ENCODE data around the gene PITPNC1.
"Not testable (repeated sequence)": the region's sequence is repeated elsewhere in the genome, so short reads cannot be mapped to it uniquely, and the experiment has no call there.

Gene PITPNC1

GRCh38 chr17:67491009-67491680 lies 114.1 kb downstream of the PITPNC1 start:
- DNase-seq: no peak

- DNase-seq: no peak
Measured at GRCh38 chr17:67491681-67492024, 114.6 kb downstream of the PITPNC1 start.

DNA sequence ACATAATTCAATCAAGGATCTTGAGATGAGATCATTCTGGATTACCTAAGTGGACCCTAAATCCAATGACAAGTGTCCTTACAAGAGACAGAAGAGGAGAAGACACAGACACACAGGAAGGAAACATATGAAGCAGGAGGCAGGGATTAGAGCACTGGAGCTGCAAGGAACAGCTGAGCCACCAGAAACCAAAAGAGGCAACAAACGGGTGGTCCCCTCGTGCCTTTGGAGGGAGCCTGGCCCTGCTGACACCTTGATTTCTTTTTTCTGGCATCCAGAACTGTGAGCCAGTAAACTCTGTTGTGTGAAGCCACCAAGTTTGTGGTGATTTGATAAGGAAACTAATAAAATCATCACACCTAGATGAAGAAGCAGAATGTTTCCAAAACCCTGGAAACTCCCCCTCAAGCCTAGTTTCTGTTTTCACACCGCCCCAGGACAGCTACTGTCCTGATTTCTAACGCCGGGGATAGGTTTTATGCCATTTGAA lies 115.2 kb downstream of the PITPNC1 start:
- no peak for DNase-seq

DNA sequence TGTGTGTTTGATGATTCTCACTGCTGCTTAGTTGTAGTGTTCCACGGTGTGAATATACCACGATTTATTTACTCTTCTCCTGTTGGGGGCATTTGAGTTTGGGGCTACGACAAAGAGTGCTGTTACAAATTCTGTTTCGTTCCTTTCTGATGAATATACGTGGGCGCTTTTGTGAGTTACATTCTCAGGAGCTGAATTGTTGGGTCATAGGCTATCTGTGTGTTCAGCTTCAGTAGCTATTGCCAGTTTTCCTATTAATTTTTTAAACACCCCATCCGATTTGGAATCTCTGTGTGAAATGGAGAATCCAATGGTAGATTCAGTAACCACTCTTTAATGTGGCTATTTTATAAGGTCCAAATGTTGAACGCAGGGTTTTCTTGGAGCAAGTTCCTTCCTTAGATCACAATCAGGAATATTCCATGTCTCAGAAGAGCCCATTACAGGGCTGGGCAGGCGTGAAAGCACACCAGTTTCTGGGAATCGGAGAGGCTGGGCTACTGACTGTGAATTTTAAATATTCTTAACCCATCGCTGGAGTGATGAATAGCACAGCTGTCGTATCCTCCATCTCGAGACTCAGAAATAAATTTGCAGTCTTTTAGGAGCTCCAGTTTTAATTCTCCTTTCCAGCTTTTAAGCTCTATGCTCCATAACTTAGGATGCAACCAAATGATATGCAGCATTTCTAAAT lies 115.9 kb downstream of the PITPNC1 start:
- DNase-seq: no peak

DNA sequence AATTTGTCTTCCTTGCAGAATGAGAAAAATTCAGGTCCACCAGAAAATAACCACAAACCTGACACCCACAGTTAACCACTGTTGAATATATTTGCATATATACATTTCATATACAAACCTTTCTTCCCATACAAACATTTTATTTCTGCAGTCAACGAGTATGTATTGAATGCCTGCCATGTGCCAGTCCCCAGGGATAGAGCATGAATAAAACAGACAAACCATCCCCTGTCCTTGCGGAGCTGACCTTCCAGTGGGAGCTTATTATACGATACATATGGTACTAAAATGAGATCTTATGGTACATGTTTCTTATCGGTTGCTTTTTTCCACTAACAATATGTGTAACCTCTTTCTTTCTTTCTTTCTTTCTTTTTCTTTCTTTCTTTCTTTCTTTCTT lies 116.7 kb downstream of the PITPNC1 start:
- no peak for DNase-seq

DNA sequence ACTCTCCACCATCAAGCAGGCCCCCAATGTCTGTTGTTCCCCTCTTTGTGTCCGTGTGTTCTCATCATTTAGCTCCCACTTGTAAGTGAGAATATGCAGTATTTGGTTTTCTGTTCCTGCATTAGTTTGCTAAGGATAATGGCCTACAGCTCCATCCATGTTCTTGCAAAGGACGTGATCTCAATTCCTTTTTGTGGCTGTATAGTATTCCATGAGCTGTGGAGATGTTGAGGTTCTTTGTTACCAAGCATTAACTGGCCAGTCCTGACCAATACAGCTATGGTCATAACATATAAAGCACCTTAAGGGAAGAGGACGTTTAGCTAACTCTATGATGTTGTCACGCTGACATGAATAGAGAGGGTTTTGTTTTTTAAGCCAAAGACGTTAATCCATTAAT lies 118.5 kb downstream of the PITPNC1 start:
- DNase-seq: not testable (repeated sequence)

- no peak for DNase-seq
Measured at GRCh38 chr17:67496286-67496685, 119.2 kb downstream of the PITPNC1 start.

DNA sequence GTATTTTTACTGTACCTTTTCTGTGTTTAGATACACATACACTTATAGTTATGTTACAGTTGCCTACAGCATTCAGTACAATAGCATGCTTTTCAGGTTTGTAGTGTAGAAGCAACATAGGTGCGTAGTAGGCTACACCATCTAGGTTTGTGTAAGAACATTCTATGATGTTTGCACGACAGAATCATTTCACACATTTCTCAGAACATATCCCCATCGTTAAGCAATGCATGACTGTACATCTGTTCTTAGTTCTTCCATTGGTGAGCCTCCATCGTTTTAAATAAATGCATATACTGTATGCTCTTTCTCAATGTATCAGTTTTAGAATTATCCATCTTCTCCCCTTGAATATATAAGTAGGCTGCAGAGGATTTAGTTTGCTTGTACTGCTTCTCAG lies 122.6 kb downstream of the PITPNC1 start:
- DNase-seq: no peak

DNA sequence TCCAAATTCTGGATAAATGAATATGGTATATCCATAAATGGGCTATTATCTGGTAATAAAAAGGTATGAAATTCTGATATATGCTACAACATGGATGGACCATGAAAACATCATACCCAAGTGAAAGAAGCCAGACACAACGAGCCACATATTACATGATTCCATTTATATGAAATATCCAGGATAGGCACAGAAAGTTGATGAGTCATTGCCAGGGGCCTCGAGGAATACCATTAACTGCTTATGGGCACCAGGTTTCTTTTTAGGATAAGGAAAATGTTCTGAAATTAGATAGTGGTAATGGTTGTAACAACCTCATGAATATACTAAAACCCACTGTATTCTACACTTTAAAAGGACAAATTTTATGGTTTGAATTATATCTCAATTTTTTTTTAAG lies 123.2 kb downstream of the PITPNC1 start:
- DNase-seq: no peak

DNA sequence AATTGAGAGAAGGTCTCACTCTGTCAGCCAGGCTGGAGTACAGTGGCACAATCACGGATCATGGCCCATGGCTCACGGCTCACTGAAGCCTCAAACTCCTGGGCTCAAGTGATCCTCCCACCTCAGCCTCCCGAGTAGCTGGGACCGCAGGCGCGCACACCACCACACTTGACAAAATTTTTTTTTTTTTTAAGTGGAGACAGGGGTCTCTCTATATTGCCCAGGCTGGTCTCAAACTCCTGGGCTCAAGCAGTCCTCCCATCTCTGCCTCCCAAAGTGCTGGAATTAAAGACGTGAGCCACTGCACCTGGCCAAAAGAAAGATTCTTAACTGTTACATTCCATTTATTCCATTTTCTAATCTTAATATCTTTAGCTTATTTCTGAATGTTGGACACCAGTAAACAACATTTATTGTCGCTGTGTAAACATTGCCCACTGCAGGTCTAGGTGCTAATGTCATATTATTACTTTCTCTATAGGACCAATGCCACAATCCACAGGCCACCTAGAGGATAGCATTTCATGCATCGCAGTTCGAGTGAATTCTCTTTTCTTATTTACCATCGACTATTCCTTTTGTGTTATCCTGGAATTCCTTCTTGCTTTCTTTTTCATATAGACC lies 123.7 kb downstream of the PITPNC1 start:
- no peak for DNase-seq

- no peak for DNase-seq
Measured at GRCh38 chr17:67502151-67502550, 125.1 kb downstream of the PITPNC1 start.

GRCh38 chr17:67503184-67503583 lies 126.1 kb downstream of the PITPNC1 start:
- no peak for DNase-seq

DNA sequence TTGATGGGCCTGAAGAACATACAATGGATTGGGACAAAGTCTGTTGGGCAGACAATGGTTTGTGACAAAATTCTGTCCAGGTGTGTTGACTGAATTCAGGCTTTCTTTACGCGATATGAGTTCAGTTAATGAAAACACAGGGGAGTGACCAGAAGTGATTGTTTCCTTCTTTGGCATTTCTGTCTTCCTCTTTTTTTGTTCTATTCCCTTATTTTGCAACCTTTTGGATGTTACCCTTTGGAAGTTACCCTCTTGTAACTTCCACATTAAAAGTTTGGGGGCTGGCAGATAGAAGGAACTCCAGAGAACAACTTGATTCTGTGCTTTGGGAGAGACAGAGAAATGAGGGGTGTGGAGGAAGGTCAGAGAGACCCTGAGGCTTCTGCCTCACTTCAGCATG lies 126.7 kb downstream of the PITPNC1 start:
- DNase-seq: no peak

DNA sequence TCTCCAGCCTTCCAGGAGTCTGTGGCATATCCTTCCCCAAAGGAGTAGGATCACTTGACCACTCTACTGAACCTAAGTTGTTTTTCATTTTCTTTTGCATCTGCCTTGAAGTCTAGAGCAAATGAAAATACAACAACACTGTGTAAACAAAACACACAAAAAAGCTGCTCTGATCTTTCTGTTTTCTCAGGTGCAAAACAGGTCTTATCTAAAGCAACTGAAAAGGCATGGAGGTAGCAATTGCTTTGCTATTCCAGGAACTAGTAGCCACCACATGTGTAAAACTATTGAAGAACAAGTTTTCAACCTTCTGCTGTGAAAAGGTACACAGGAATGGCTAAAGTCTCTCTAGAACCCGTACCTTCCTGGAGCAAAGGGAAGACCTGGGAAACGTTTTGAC lies 127.1 kb downstream of the PITPNC1 start:
- no peak for DNase-seq

DNA sequence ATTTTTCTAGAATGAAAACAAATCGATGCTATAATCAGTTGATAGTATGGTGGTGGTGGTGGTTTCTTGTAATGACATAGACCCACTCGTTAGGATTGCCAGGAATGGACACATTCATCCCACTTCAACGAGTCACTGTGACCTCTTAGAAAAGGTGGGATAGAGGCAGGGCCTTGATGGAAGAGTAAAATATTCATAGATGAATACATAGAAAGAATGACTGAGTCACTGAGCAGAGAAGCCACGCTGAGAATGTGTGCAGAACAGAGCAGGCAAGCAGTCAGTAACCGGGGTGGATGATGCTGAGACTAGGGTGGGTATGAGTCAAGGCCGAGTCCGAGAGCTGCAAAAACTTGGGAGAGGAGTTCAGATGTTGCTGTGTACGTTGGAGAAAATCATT lies 129.9 kb downstream of the PITPNC1 start:
- no peak for DNase-seq

DNA sequence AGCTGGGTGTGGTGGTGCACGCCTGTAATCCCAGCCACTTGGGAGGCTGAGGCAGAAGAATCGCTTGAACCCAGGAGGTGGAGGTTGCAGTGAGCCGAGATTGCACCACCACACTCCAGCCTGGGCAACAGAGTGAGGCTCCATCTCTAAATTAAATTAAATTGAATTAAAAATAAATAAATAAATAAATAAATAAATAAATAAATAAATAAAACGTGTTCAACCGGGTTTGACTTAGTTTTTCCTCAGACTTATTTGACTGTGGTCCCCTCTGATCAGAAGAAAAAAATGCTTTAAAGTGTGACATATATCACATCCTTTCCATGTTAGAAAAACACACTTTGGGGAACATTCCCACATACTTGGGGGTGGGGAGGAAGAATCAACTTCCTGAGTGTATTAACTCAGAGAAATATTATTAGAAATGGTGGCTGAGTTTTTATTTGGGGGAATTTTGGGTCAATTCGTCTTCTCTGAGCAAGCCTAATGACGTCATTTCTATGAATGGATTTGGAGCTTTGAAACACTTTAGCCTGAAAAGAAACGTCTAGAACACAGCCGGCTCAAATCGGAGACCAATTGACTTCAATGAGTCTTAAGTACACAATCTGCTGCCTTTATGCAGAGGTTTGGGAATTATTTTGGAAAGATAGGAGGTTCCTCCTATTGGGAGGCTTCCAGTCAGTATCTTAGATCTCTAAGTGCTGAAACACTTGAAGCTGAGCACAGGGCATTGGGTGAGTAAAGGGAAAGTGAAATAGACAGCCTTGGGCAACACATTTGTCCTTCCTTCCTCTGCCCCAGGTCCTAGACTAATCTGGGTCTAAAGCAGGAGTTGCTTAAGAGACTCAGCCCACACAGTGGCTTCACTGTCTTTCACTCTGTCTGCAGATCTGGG lies 132.6 kb downstream of the PITPNC1 start:
- DNase-seq: no peak

DNA sequence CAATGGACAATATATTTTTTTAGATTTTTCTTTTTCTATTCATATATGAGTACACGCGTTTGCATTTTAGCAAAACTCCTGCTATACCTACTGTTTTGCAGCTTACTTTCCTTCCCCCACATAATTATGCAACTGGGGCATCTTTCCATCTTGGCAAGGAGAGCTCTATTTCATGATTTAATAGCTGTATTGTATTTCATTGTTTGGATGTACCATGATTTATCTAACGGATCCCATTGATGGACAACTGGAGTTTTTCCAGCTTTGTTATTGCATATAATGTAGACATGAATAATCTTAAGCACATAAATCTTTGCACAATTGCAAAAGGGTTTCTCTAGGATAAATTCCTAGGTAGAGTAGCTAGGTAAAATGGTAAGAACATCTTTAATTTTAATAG lies 133.9 kb downstream of the PITPNC1 start:
- no peak for DNase-seq

DNA sequence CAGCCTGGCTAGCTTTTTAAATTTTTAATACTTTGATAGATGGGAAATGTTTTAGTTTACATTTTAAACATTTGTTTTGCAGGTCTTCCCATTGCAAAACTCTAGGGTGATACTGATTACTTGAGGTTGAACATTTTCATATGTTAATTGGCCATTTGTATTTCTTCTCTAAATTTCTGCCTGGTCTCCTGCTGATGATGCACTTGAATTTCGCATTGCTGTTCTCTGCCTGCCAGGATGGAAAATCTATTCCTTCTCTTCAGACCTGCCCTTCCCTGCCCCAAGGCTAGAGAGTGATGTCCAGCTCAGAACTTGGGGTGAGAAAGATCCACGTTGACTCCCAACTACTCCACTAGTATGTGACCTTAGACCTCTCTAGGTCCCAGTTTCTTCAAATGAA lies 134.7 kb downstream of the PITPNC1 start:
- DNase-seq: no peak

DNA sequence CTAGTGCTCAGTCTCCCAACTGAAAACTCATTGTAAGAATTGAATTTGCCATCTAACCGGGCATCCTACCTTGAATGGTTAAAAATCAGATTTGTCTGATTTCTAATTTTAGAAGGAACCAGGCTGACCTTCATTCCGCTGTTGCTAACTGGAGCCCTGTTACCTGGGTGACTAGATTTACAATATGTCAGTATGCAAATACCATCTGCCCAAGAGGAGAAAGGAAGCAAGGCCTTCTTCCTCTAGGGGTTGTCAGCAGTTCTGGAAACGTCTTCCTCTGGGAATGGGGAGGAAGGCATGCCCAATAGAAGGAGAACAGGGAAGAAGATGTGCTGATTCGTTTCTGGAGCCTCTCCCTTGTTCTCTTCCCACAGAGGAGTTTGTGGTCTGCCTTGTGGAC lies 137.9 kb downstream of the PITPNC1 start:
- no peak for DNase-seq

GRCh38 chr17:67515490-67516083 lies 138.5 kb downstream of the PITPNC1 start:
- DNase-seq: no peak

- DNase-seq: not testable (repeated sequence)
Measured at GRCh38 chr17:67516571-67516970, 139.5 kb downstream of the PITPNC1 start.

DNA sequence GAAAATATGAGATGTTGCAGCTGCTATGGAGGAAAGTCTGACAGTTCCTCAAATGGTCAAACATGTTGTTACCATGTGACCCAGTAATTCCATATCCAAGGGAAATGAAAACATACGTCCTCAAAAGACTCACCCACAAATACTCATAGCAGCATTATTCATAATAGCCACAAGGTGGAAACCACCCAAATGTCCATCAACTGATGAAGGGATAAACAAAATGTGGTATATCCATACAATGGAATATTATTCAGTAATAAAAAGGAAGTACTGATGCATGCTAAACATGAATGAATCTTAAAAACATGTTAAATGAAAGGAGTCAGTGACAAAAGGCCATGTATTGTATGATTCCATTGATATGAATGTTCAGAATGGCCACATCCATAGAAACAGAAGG lies 140.2 kb downstream of the PITPNC1 start:
- no peak for DNase-seq

DNA sequence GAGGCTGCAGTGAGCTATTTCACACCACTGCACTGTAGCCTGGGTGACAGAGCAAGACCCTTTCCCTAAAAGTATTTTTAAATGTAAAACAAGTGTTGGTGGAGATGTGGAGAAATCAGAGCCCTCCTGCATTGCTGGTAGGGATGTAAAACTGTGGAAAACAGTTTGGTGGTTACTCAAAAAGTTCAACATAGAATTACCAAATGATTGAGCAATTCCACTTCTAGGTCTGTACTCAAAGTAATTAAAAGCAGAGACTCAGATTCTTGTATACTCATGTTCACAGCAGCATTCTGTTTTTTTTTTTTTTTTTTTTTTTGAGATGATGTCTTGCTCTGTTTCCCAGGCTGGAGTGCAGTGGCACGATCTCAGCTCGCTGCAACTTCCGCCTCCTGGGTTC lies 141.8 kb downstream of the PITPNC1 start:
- DNase-seq: no peak
